GM19397 (cell line): ENCODE results near the gene TECPR1.
A peak's percentile ranks its signal among the peaks of the same experiment; 100 is the strongest.

Source experiments
- ATAC-seq: cut with Tn5 transposase; IDR thresholded peaks from one replicate; pipeline ENCODE4 v1.9.1; 2021; ENCODE audit warnings: mild to moderate bottlenecking, moderate library complexity; ENCODE audit not compliant: unreplicated experiment

The TECPR1 gene

DNA sequence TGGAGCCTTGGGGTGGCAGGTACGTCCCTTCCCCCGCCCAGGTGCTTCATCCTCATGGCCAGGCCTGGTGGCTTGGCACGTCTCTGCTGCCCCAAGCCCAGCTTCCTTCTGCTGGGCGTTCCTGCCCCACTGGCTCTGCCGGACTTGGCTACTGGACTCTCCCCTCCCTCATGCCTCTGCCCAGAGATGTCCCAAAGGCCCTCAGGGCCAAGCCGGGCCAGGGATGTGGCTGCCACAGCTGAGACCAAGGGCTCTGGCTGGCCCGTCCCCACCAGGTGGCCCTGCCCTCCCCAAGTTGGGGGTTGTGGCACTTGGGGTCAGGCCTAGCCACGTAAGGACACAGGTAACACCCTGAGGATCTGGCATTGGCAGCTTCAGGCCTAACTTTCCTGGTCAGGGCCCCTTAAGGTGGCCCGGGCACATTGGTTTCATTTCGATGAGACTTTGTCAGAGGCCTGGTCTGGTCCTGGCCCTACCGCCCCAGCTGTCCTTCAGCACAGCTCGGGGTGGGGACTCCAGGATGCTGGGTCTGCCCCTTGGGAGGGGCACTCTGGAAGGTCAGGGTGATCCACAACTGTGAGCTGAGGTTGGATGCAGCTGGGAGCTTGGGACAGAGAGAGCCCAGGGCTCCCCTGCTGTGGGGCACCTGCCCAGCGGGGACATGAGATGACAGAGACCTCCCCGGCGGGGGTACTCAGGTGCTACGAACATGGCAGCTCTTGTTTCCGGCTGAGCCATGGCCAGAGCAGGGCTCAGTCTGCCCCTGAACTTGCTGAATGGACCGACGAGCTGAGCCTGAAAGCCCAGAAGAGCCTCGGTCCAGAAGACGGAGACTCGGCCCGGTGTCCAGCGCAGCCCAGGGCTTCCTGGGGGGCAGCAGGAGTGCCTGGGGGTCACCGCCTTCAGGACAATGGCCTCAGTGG lies 37.9 kb downstream of the TECPR1 start:
- no peak for ATAC-seq

DNA sequence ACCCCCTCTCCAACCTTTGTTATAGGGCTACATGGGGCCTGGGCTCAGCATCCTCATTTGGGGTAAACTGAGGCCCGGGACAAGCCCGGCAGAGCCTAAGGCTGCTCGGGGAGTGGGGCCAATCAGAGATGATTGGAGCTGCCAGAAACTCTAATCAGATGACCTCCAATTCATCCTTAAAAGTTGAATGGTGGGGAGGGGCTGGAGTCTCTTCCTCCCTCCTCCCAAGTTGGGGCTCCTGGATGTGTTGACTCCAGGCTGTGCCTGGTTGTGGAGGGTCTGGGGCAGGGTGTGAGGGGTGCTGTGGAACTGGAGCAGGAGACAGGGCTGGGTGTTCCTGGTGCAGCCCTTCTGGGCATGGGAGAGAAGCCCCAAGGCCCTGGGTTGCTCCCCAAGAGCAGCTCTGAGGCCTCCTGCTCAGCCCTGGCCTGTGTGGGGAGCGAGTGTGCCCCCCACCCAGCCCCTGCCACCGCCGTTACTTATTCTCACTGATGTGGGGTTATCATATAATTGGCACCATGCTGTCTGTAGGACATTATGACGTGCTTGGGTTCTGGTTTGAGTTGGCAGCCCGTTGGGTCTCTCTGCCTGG lies 38.6 kb downstream of the TECPR1 start:
- no peak for ATAC-seq

DNA sequence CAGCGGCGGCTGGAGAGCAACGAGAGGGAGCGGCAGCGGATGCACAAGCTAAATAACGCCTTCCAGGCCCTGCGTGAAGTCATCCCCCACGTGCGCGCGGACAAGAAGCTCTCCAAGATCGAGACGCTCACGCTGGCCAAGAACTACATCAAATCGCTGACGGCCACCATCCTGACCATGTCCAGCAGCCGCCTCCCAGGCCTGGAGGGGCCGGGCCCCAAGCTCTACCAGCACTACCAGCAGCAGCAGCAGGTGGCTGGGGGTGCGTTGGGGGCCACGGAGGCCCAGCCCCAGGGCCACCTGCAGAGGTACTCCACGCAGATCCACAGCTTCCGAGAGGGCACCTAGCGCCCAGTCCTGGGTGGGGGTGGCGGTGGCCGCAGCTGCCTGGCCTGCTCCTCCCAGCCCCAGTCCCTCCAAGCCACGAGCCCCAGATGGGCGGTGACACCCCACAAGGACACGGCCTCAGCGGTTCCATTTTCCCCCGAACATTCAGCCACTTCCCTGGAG lies 39.4 kb downstream of the TECPR1 start:
- ATAC-seq: no peak

DNA sequence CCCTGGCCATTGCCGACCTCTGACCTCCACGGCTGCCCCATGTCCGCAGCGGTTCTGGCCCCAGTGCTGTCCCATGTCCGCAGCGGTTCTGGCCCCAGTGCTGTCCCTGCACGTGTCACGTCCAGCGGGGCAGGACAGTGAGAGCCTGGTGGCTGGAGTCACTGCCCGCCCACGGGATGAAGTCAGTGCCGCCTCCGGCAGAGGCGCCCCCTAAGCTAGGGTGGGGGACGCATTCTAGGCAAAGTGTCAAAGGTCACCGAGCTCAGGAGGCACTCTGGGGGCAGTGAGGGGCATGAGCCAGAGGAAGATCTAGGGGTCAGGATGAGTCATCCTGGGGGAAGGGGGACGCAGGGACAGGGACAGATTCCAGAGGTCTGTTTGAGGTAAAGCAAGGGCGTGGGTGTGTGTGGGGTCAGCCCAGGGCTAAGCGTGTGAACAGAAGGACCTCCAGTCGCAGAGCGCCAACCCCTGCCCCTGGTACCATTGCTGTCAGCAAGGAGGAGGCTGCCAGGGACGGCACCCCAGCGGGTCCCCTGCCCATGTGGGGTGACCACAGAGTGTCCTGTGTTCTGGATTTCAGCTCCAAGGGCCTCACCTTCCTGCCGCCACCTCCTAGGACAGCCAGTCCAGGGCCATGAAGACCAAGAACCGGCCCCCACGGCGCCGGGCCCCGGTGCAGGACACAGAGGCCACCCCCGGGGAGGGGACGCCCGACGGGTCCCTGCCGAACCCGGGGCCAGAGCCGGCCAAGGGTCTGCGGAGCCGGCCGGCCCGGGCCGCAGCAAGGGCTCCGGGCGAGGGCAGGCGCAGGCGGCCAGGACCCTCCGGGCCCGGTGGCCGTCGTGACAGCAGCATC lies 40.1 kb downstream of the TECPR1 start:
- no peak for ATAC-seq

DNA sequence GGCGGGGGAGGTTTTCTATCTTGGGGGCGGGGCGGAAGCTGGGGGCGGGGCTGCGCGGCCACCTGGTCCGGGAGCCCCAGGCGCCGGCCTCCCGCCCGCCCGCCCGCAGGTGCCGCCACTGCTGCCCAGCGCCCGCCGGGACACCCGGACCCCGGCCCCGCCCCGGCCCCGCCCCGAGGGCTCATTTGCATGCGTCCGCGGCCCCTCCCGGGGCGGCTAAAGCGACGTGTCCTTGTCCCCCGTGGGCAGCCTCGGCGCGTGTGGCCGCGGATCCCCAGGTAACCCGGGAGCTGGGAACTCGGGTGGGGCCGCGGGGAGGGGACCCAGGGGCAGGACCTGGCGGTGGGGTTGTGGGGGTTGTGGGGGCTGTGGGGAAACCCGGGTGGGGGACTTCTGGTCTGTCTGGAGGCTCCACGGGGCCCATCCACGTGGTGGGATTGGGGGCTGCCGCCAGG lies 40.8 kb downstream of the TECPR1 start, which contains the start of gene BHLHA15:
Gene BHLHA15 (plus strand): TSS at position 219 of the 455 bp plus-strand sequence. CDS start 871 bp downstream, outside the sequence.
- no peak for ATAC-seq

DNA sequence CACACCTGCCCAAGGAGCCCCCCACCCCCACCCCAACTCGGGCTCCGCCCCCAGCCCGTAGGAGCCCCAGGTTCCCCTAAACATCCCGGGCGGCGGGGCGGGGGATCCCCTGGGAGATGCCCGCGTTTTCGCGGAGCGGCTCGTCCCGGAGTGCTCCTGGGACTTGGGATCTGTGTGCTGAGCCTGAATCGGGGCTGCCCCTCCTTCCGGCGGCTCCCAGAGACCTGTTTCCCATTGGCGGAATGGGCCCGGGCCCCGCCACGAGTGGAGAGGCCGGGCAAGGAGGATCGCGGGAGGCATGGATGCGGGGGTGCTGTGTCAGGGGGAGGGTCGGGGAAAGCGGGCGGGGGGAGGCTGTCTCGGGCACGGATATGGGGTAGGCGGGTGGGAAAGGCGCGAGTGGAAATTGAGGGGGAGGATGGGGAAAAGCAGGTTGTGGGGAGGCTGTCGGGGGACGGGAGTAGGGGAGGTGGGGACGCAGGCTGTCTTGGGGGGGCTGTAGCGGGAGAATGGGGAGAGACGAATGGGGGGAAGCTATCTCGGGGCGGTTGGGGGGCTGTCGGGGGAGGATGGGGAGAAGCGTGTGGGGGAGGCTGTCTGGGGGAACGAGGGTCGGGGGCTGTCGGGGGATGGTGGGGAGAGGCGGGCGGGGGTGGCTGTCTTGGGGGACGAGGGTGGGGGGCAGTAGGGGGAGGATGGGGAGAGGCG lies 41.4 kb downstream of the TECPR1 start:
- no peak for ATAC-seq

DNA sequence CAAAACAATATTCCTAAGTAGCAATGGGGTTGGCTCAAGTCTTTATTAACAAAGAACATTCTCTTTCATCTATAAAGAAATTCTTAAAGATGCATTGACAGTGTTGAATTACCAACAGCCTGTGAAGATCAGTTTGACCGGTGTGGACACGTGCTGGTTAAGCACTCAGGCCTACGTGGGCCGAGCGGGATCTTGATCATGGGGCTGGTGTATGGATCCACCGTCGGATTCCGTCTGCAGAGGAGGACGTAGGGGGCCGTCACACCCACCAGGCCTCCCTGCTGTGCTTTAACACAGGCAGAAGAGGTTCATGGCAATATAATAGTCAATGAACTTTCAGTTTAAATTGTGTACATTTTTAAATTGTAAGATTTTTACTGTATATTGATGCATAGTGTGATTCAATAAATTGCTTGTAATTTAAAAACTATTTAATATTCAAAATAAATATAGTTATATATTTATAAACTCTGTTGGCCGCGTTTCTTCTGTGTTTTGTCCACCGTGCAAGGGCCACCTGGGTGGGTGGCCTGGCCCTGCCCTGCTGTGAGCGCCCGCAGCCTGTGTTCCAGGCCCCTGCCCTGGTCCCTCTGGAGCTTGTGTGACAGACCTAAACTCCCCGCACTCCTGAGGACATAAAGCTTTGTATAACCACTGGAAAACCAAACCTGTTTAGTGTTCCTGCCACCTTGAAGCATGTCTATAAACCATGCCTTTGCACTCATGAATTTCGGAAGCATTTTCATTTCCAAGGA lies 42.7 kb downstream of the TECPR1 start:
- no peak for ATAC-seq

DNA sequence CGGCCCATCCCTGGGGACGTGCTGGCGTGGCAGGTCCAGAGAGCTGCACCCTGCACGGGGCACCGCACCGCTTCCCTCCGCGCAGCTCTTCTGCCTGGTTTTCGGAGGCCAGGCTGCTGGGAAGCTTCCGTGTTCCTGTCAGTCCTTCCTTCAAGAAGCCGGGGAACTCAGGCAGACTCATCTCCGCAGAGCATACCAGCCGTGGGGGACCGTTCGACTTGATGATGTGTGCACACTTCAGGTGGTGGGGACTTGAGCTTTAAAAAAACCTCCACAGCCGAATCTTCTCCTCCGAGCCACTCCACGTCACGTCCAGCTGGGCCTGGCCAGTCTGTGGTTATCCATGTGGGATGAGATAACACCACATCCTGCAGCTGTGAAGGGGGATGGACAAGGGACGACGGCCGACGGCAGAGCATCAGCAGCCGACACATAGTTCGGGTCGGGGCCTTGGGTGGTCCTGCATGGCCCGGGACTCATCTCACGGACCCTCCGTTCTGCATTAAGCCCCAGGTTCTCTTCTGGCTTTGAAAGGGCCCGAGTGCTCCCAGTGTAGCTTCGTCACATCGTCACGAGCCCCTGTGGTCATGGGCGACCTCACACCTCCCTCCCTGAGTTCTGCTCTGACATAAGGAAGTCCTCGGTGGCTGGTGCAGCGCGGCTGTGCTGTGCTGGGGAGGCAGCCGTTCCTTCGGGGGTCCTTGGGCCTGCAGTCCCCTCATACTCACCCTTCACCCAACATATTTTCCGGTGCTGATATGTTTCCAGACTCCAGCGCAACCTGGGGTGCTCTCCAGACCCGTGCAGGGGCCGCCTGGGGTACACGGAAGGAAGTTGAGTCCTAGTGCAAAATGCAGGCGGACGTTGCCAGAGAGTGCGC lies 45.3 kb downstream of the TECPR1 start:
- ATAC-seq: no peak

DNA sequence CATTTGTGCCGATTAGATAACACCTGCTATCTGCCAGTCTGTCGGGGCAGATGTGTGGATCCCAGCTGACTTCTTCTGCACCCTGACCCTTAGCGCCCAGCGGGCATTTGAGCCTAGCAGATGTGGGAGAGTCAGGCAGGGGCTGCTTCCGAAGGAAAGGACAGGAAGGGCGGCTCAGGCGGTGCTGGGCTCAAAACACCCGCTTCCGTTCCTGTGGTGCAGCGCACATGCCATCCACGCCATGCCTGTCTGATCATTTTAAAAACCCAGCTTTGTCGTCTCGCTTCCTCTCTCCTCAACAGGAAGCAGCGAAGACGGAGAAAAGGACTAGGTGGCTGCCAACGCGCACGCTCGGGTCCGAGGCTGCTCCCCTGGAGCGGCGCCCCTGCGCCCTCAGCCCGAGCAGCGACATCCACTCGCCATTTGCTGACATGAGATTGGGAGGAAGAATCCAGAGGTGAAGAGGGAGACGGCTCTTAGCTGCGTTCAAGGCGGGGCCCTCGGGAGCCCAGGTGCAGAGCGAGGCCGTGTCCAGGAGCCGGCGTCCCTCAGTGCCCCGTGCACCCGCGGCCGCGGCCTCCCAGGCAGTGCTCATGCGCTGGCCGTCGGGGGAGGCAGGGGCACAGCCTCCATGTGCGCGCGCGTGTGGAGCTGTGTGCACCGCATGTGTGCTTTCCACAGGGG lies 46.7 kb downstream of the TECPR1 start:
- ATAC-seq: no peak

DNA sequence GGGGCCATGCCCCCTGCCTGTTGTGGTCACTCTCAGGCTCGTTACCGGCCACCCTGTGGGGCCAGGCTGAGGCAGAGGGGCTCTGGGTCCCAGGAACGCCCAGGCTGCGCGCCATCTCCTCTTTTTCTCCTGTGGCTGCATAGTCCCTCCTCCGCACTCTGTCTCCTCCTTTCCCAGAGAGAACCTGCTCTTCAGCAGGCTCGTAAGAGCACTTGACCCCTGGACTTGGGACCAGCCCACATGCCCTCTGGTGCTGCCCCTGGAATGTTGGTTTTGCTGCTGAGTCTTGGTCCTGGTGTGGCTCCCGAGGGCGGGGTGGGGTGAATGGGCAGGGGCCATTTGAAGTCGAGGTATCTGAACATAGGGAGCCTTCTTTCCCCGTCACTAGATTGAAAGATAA lies 47.4 kb downstream of the TECPR1 start:
- ATAC-seq: no peak

DNA sequence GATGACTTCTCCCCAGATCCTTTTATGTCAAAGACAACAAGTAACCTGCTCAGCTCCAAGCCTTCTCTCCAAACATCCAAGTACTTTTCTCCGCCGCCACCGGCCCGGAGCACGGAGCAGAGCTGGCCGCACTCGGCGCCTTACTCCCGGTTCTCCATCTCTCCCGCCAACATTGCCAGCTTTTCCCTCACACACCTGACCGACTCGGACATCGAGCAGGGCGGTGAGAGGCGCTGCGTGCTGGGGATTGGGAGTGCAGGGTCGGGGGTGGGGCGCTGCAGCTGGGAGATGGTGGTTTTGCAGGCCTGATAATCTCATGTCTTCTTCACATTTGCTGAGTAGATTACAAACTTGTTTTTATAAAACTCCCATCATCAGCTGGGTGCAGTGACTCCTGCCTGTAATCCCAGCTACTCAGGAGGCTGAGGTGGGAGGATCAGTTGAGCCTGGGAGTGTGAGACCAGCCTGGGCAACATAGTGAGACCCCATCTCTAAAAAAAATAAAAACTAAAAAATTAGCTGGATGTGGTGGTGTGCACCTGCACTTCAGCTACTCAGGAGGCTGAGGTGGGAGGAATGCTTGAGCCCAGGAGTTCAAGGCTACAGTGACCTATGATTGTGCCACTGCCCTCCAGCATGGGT lies 47.9 kb downstream of the TECPR1 start:
- ATAC-seq: no peak

DNA sequence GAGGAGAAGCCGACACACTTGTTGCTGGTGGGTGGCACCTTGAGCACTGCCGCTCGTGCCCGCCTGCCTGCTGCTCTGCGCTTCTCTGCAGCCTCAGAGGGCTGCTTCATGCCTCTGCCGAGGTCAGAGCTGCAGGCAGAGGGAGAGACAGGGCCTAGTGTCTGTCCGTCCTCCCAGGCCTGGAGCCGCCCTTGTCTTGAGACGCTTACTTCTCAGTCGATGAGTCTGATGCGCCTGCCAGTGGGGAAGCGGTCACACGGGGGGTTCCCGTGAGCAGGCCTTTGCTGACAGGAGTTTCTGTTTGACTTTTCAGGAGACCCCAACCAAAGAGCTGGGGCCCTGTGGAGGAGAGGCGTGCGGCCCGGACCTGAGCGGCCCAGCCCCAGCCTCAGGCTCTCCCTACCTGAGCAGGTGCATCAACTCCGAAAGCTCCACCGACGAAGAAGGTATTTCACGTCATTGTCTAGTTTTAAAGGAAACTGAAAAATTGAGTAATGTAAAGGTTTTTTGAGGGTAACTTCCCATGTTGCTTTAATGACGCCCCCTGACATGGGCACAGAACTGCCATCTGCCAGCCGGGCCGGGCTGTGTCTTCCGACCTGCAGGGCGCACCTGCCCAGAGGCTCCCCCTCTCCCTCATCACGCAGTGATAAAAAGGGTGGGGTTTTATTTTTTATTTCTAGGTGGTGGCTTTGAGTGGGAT lies 48.6 kb downstream of the TECPR1 start:
- peak; percentile 40 for ATAC-seq

DNA sequence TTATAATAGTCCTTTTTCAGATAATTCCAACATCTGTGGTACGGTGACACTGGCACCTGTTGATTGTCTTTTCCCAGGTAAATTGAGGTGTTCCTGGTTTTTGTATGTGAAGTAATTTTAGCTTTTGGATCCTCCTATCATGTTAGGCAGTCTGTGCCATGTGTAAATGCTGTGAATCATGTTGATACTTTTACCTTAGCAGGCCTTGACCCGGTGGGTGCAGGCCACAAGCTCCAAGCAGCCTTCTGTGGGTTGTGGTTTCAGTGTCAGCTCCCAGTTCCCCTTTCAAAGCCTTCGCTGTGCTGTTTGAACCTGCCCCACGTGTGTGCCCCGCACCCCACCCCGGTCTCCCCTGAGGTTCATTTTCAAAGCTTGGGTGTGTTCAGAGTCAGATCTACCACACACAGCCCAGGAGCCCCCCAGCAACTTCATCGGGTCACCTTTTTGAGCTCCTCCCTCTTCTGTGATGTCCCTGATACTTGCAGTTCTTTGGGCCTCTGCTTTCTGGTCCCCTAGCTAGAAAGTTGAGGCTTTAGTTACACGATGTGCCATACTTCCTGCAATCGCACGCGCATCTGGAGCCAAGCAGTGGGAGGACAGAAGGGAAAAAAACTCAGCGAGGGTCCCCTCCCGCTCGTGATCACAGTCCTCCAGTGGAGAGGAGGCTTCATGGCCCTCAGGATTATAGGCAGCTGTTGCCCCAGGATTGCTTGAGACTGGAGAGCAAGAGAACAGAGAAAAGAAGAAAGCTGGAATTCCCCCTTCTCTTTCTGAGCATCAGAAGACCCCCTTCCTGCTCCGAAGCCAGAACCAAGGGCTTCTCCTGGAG lies 49.5 kb downstream of the TECPR1 start:
- ATAC-seq: peak; percentile 91

DNA sequence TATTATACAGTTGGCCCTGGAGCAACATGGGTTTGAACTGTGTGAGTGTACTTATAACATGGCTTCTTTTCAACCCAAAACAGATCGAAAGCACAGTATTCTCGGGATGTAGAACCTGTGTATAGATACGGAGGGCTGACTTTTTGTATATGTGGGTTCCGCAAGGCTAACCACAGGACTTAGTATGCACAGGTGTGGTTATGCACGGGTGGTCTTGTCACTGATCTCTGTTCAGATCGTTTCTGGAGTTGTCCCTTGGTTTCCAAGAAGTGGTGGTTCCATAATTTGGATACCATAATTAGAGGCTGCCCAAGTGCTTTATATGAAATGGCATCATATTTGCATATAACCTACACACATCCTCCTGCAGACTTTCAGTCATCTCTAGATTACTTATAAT lies 51.7 kb downstream of the TECPR1 start:
- ATAC-seq: peak; percentile 44

DNA sequence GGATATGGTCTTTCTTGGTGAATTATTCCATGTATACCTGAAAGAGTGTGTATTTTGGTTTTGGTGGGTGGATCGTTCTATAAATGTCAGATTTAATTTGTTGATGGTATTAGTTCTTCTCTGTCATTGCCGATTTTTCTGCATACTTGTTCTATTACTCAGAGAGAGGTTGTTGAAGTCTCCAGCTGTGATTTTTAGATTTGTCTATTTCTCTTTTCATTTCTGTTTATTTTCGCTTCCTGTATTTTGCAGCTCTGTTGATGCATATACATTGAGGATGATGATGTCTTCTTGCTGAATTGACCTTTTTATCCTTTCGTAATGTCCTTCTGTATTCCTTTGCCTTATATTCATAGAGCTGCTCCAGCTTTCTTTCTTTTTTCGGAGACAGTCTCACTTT lies 52.9 kb downstream of the TECPR1 start:
- no peak for ATAC-seq
